GM12872 (cell line): ENCODE results near the gene CERS6.

Experiments
- CTCF ChIP-seq: IDR thresholded peaks from 3 replicates; pipeline ENCODE4 v1.5.1; 2011; ENCODE audit warnings: low read depth, mild to moderate bottlenecking, low read length, moderate library complexity; ENCODE audit not compliant: insufficient read depth

CERS6 gene

GRCh38 chr2:168428431-168428830, 27.6 kb upstream of the CERS6 start:
- TF ChIP-seq CTCF, result no peak

GRCh38 chr2:168429988-168430387, 26.1 kb upstream of the CERS6 start:
- no peak for TF ChIP-seq CTCF

GRCh38 chr2:168430431-168430830, 25.6 kb upstream of the CERS6 start:
- TF ChIP-seq CTCF, result no peak

GRCh38 chr2:168431301-168432024, 24.6 kb upstream of the CERS6 start:
- no peak for TF ChIP-seq CTCF

- TF ChIP-seq CTCF, result no peak
Measured at GRCh38 chr2:168432100-168432499, 24.0 kb upstream of the CERS6 start.

GRCh38 chr2:168432565-168433186, 23.4 kb upstream of the CERS6 start:
- TF ChIP-seq CTCF, result no peak

- no peak for TF ChIP-seq CTCF
Measured at GRCh38 chr2:168433527-168433926, 22.5 kb upstream of the CERS6 start.
